Type B pancreatic cell (in vitro differentiated cells): ENCODE results near the gene EPHA4. TPM values are rescaled to one million over a fixed set of nuclear protein-coding genes. Genes with fewer than 3 reads are reported as not detected.

Source experiments
- DNase-seq: peaks from one replicate; pipeline ENCODE4 v3.0.0; 2021; ENCODE audit warnings: mixed read lengths; ENCODE audit not compliant: unreplicated experiment; ENCODE audit errors: extremely low spot score
- H3K27ac Mint-ChIP-seq: 2 replicates; pipeline ENCODE4 v1.8.0; 2021; ENCODE audit warnings: mild to moderate bottlenecking, mixed read lengths
- H3K27me3 Mint-ChIP-seq: 2 replicates; pipeline ENCODE4 v1.8.0; 2021; ENCODE audit warnings: mixed read lengths
- H3K36me3 Mint-ChIP-seq: 2 replicates; pipeline ENCODE4 v1.8.0; 2021; ENCODE audit warnings: mixed read lengths
- H3K4me1 Mint-ChIP-seq: one replicate; pipeline ENCODE4 v1.8.0; 2021; ENCODE audit warnings: mixed read lengths; ENCODE audit not compliant: unreplicated experiment
- H3K4me3 Mint-ChIP-seq: 2 replicates; pipeline ENCODE4 v1.8.0; 2021; ENCODE audit warnings: mild to moderate bottlenecking, mixed read lengths
- H3K9me3 Mint-ChIP-seq: 2 replicates; pipeline ENCODE4 v1.8.0; 2021; ENCODE audit warnings: mixed read lengths
- CTCF ChIP-seq: fragments of 200-600 bp; sonication (generic); conservative IDR thresholded peaks from 2 replicates; pipeline ENCODE4 v1.5.0; 2021; ENCODE audit warnings: antibody characterized with exemption, mild to moderate bottlenecking
- total RNA-seq: library from RNA; stranded (reverse); gene quantifications from 2 replicates; pipeline ENCODE4 v1.2.1, GENCODE V29; 2021; ENCODE audit warnings: low replicate concordance

The EPHA4 gene
- total RNA-seq, 1 donor from 2014 or later, result 78.3 TPM

GRCh38 chr2:221482666-221483455, 89.2 kb downstream of the EPHA4 start:
- Mint-ChIP-seq H3K27me3 (no peaks in the 10 kb centered on the region), H3K4me3 (no peak overlapping the region), H3K27ac (no peak overlapping the region), H3K9me3 (no peaks in the 10 kb centered on the region), H3K4me1 (peaks cover 5% of the 10 kb centered on the region), H3K36me3 (peaks cover 35% of the 10 kb centered on the region)
- DNase-seq, result no peak
- no peak for TF ChIP-seq CTCF

GRCh38 chr2:221480821-221481220, 91.3 kb downstream of the EPHA4 start:
- DNase-seq, result no peak
- TF ChIP-seq CTCF, result no peak
- Mint-ChIP-seq H3K9me3 (no peaks in the 10 kb centered on the region), H3K27me3 (no peaks in the 10 kb centered on the region), H3K4me1 (peaks cover 10% of the 10 kb centered on the region), H3K4me3 (no peak overlapping the region), H3K36me3 (peaks cover 34% of the 10 kb centered on the region), H3K27ac (no peak overlapping the region)

GRCh38 chr2:221480163-221480562, 91.9 kb downstream of the EPHA4 start:
- Mint-ChIP-seq H3K27ac (no peak overlapping the region), H3K4me1 (peaks cover 10% of the 10 kb centered on the region), H3K27me3 (no peaks in the 10 kb centered on the region), H3K36me3 (peaks cover 34% of the 10 kb centered on the region), H3K4me3 (no peak overlapping the region), H3K9me3 (no peaks in the 10 kb centered on the region)
- no peak for TF ChIP-seq CTCF
- no peak for DNase-seq

- peaks cover 30% of the 10 kb centered on the region for H3K36me3 Mint-ChIP-seq
- no peak for TF ChIP-seq CTCF
- no peak for DNase-seq
Observed at GRCh38 chr2:221478485-221478863, 93.6 kb downstream of the EPHA4 start.

GRCh38 chr2:221477714-221478484, 94.2 kb downstream of the EPHA4 start:
- Mint-ChIP-seq H3K4me1 (peaks cover 13% of the 10 kb centered on the region), H3K36me3 (peaks cover 28% of the 10 kb centered on the region), H3K4me3 (no peak overlapping the region), H3K27ac (no peak overlapping the region), H3K9me3 (no peaks in the 10 kb centered on the region), H3K27me3 (no peaks in the 10 kb centered on the region)
- TF ChIP-seq CTCF, result no peak
- DNase-seq, result no peak

More at GRCh38 chr2:221478485-221478863, 93.6 kb downstream of the EPHA4 start:
- Mint-ChIP-seq H3K27ac (peak overlapping the region; percentile 58), H3K9me3 (no peaks in the 10 kb centered on the region), H3K27me3 (no peaks in the 10 kb centered on the region), H3K4me3 (no peak overlapping the region), H3K4me1 (peaks cover 13% of the 10 kb centered on the region)
